Hypothalamus (tissue), 51 donors: ENCODE results near the gene PVALEF.

Experiments
- DNase-seq, 51 donors: peaks; one replicate each; lab custom pipeline; 2025; lab: John Stamatoyannopoulos, UW

Gene PVALEF

DNA sequence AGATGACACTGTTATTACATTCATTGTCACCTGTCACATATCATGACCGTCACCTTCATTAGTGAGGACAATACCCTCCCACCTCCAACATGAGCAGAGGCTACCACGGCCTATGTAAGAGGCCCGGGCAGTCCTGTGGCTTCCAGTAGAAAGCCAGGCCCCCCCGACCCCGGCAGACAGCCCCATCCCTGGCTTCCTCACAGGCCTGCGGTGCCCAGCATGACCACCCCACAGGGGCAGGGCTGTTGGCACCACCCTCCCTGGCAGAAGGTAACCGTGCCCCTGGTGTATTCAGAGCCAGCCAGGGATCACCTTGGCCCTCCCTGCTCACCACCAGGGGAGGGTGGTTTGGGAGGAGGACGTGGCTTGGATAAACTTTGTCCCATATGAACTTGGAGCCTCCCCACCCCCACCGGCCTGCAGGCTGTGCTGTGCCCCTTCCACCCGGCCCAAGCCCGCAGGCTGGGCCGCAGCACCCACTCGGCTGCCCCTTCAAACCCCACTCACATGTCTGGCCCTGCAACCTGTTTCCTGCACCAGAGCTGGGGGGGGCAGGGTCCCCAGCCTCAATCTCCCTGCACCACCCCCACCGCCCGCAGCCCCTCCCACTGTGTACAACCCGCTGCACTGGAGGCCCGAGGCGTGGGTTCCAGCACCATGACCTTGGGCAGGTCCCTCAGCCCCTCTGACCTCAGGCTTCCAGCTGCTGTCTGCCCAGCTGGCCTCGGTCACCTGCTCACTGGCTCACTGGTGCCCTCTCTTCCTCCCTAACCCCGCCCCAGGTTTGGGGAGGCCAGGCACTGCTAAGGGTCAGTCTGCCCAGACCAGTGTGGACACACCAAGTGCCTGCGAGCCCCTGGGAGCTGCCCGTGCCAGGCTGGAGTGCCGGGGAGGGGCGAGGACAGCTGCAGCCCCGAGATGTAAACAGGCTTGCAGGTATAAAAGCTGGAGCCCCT, 13.1 kb downstream of the PVALEF start:
- DNase-seq: no peak

- DNase-seq: no peak
Measured at GRCh38 chr17:81179220-81179619, 13.9 kb downstream of the PVALEF start.

- no peak for DNase-seq
Measured at GRCh38 chr17:81179861-81180260, 14.6 kb downstream of the PVALEF start.

DNA sequence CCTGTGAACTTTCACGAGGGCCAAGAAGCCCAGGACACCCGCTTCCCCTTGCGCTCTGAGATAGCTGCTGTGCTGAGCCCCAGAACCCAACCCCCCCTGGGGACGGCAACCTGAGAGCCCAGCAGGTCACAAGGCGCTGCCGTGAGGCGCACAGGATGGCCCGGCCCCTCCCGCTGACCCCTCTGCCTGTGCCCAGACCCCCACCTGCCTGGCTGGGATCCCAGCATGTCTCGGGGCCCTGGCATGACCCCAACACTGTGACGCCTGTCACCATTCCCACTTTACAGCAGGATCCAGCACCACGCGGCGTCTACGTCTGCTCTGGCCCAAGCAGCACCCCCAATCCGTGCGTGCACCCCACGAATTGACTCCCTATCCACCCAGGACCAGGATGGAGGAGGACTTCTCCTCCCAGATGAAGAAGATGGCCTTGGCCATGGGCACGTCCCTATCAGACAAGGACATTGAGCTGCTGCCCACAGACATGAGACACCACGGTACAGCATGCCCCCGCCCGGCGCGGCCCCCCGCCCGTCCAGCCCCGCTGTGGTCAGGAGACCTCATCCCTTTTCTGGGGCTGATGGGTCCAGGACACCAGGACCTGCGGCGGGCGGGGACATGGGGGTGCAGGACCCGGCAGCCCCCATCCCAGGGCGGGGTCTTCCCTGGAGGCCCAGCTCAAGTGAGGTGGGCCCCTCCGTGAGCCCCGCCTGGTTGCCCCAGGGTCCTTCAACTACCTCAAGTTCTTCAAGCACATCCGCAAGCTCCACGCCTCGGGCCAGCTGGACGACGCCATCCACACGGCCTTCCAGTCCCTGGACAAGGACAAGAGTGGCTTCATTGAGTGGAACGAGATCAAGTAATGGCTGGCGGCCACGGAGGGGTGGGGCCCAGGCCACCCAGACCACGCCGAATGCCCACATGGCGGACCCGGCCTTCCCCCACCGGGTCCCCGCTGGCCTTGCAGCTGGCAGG, 15.8 kb downstream of the PVALEF start:
- DNase-seq: no peak

GRCh38 chr17:81181811-81182185, 16.5 kb downstream of the PVALEF start:
- no peak for DNase-seq

GRCh38 chr17:81182596-81182995, 17.3 kb downstream of the PVALEF start:
- DNase-seq: no peak

GRCh38 chr17:81183316-81183715, 18.0 kb downstream of the PVALEF start:
- DNase-seq: no peak

DNA sequence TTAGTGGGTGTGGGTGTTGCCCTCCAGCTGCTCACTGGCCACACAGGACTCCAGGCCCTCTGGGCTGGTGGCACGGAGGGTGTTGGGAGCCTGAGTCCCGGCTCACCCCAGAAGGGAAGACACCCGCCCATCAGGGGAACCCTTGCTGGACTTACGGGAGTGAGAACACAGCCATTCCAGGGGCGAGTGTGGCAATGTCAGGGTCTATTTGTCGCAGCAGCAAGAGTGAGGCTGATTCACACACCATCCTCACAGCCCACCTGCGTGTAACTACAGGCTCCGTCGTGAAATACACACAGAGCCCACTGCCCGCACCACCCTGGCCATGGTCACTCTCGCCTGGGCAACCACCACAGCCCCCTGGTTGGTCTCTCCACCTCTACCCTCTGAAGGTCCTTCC, 18.5 kb downstream of the PVALEF start:
- no peak for DNase-seq

- DNase-seq: no peak
Measured at GRCh38 chr17:81184555-81184954, 19.2 kb downstream of the PVALEF start.

DNA sequence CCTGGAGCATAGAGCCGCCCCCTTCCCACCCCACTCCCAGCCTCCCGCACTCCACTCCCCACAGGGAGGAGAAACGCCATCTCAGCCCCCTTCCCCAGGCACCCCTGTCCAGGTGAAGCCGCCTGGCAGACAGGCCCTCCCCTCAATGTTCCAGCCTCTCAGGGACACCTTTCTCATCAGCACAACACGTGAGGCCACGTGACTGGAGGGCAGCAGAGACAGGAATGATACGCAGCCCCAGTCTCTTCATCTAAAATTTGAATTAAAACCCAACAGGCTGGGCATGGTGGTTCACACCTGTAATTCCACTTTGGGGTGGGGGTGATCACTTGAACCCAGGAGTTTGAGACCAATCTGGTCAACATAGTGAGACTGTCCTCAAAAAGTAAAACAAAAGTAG, 20.9 kb downstream of the PVALEF start:
- no peak for DNase-seq

- DNase-seq: no peak
Measured at GRCh38 chr17:81187120-81187519, 21.8 kb downstream of the PVALEF start.

DNA sequence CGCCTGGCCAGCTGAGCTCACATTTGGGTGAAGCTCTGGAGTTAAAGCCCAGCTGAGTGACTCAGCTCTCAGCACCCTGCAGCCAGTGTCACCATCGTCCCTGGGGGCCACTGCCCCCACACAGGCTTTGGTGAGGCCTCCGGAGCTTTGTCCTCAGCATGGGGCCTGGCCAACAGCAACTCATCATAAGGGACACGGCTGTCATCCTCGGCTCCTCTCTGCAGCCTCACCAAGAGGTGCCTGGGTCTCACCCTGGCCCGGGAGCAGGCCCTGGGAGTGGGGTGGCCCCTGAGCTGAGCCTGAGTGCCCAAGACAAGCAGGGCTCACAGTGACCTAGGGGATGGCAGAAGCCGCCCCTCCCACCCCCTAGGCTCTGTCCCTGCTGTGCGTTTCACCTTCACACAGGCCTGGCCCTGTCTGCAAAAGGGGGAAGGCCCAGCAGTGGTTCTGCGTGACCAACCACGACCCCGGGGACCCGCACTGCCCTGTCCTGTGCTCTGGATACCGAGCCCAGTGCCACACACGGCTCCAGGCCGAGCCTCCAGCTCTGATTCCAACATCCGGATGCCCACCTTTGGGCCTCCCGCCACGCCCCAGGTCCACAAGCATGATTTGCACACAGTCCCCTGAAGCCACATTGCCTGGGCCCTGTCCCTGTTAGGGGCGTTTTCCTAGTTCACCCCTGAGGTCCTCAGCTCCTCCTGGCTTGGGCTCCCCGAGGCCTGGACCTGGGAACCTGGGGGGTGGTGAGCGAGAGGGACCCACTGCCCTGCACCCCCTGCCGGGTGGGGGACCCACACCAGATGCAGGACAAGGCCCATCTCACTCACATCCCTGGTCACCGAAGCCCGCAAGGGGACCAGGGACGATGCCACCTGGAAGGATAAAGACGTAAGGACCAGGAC, 22.5 kb downstream of the PVALEF start:
- DNase-seq: no peak

DNA sequence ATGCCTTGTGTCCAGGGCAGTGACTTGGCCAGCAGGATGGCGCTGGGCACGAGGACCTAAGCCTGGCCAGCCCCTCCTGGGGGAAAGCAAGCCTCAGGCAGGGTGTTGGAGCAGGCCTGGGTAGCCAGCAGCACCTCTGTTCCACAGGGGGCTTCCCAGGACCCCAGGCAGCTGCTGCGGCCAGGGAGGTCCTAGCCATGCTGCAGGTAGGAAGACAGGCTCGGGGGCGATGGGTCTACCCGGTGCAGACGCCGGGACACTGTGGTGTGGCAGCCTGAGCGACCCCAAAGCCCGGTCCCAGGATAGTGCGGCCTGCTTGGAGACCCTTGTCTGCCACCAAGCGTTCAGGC, 23.2 kb downstream of the PVALEF start:
- DNase-seq: no peak

DNA sequence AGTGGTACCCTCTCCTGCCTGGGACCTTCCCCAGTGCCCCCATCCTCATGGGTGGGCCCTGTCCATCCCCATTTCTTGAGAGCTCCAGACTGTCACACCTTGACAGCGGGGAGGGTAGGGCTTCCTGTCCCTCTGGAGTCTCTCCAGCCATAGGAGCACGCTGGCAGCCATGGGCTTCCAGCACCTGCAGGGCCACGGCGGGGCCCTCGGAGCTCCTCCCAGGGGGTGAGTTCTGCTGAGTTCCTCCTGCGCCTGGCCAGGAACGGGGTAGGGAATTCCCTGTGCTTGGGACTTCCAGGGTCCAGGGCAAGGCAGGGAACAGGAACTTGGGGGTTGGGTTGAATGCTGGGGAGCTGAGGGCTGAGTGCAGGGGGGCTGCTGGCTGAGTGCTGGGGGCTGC, 23.7 kb downstream of the PVALEF start:
- DNase-seq: no peak

DNA sequence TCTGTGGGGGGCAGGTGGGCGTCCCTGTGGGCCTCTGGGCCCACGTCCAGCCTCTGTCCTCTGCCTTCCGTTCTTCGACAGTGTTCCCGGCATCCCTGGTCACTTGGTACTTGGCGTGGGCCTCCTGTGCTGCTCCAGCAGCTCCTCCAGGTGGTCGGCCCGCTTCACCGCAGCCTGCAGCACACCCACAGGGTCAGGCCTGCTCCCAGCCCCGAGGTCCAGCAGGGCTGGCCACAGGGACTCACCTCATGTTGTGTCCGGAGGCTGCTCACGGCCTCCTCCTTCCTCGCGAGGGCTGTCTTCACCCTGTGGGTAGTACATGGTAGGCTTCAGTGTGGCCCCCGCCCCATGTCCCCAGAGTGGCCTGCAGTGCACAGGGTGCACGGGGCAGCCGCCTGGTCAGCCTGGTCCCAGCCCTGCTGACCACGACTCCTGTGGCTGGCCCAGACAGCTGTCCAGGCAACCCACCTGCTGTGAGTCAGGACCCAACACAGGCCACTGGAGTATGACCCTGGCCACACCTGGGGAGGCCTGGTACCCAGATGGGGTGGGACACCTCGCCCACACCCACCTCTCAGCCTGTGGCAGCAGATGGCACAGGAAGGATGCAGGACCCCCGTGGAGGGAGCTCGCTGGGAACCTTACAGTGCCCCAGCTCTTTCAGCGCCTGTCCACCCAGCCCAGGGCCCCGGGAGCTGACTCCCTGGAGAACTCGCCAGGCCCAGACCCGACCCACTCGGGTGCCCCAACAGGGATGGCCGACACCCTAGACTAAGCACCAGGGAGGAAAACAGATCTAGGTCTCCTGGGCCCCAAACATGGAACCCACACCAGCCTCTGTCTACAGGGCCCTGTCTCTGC, 24.6 kb downstream of the PVALEF start:
- peak in 24 of 51 donors; percentile 3 to 61 (median 26) for DNase-seq

GRCh38 chr17:81190591-81190990, 25.3 kb downstream of the PVALEF start:
- no peak for DNase-seq

DNA sequence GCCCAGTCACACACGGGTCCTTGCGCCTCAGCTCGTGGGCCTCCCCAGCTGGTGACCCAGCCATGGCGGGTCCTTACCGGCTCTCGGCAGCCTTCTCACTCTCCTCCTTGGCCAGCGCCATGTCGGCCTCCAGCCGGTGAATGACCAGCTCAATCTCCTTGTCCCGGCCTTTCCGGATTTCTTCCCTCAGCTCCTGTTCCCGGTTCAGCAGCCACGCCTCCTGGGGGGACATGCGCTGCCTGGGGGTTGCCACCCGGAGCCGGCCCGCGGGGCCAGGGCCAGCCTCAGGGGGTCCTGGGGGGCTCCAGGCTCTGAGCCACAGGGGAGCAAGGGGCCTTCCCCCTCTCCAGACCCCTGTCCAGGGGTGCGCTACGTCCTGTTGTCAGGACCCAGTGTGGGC, 25.8 kb downstream of the PVALEF start:
- no peak for DNase-seq

DNA sequence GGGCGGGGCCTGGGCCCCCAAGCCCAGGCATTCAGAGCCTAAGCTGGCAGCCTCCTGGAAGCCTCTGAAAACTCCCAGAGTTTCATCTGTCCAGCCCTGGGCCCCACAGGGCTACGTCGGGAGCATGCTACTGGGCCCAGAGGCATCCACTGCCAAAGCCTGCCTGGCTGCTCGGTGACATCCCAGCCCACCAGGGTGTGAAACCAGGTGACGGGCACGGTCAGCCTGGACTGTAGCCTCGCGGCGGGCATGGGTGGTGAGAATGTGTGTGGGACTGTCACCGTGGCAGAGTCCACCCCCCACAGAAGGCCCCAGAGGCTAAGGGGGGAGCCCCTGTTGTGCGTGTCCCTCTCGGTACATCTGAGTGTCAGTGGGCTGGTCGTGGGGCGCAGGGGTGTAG, 26.3 kb downstream of the PVALEF start:
- no peak for DNase-seq

DNA sequence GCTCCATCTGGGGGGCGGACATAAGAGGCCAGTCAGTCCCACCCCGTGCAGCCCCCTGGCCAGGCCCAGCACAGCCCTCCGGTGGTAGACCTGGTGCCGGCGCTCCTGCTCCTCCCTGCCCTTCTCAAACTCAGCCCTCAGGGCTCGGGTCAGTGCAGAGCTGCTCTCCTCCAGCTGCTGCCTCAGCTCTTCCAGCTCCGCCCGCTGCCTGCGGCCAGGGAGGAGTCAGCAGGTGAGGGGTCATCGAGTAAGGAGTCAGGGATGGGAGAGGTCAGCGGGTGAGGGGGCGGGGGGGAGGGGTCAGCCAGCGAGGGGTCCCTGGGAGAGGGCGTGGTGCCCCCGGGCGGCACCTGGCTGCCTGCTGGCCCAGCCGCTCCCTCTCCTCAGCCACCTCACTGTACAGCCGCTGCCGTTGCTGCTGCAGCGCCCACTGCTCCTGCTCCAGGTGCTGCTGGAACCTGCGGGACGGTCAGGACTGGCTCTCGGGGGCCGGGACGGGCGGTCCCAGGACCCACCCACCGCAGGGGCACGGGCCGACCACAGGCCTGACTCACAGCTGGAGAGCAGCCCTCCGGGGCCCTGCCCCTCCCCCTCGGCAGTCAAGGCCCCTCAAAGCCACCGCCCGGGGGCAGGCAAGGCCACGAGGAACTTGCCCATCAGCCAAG, 27.2 kb downstream of the PVALEF start:
- no peak for DNase-seq
